Measurements from ENCODE around the gene MINDY4. TPM values are rescaled to one million over a fixed set of nuclear protein-coding genes. Genes with fewer than 3 reads are reported as not detected.
"Not testable (repeated sequence)": the region's sequence is repeated elsewhere in the genome, so short reads cannot be mapped to it uniquely, and the experiment has no call there.

The MINDY4 gene
- total and polyA plus RNA-seq, 10 of the 15 experiments (the other 5 are each of a cell fraction or from before 2014, with no cell fraction given): 0.10 to 0.90 (median 0.40) TPM

DNA sequence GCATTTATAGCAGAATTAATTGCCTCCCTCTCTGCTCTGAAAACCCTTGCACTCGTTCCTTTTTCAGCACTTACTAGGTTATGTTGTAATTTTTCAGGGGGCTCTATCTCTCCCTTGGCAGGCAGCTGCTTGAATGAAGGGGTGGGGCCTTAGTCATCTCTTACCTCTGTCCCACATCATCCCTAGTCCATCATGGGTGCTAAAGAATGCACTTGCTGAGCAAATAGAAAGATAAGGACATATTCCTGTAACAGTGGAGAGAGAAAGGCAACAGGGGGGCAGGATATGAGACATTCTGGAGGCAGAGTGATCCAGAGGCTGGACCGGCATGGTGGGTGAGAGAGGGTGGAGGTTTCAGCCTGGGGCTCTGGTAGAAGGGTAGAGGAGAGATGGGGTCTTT lies 60.0 kb downstream of the MINDY4 start:
- ATAC-seq: no peak
- Histone ChIP-seq H3K27me3 (replicated peaks in 1 of 2; ENCODE audit: control insufficient read depth in 2 of 2, insufficient read depth in 2 of 2, low read length in 1 of 2) (no peaks in the 10 kb centered on the region), H3K27ac (ENCODE audit: control insufficient read depth, insufficient read depth) (no peak overlapping the region), H3K4me2 (ENCODE audit: control insufficient read depth, insufficient read depth) (no peak overlapping the region), H3K36me3 (ENCODE audit: control insufficient read depth in 2 of 2, insufficient read depth in 2 of 2, low read length in 1 of 2) (no peaks in the 10 kb centered on the region), H3K79me2 (ENCODE audit: control insufficient read depth, insufficient read depth, low read length) (no peaks in the 10 kb centered on the region), H3K4me1 (ENCODE audit: control insufficient read depth, insufficient read depth, low read length) (no peaks in the 10 kb centered on the region), H3K9ac (ENCODE audit: control insufficient read depth, insufficient read depth, low read length) (no peak overlapping the region), H4K20me1 (ENCODE audit: control insufficient read depth, insufficient read depth) (no peaks in the 10 kb centered on the region), H3K9me3 (replicated peaks; ENCODE audit: control insufficient read depth, insufficient read depth, low read length) (peaks cover 5% of the 10 kb centered on the region; the same call in 1 of the 3 replicates), H2AFZ (ENCODE audit: control insufficient read depth, low read depth, low read length) (no peak overlapping the region), H3K4me3 (no peak overlapping the region)
- in situ Hi-C loops (cut with MboI) (no loop called here), intact Hi-C loops (cut with micrococcal nuclease; ENCODE audit: unreplicated experiment) (no loop called here)
- ChIA-PET RAD21 (ENCODE audit: unreplicated experiment) (no interaction called here), CTCF (no interaction called here), SMC1A (ENCODE audit: uncharacterized antibody, unreplicated experiment) (no interaction called here), POLR2A (no interaction called here)
- TF ChIP-seq, protein P1, sequence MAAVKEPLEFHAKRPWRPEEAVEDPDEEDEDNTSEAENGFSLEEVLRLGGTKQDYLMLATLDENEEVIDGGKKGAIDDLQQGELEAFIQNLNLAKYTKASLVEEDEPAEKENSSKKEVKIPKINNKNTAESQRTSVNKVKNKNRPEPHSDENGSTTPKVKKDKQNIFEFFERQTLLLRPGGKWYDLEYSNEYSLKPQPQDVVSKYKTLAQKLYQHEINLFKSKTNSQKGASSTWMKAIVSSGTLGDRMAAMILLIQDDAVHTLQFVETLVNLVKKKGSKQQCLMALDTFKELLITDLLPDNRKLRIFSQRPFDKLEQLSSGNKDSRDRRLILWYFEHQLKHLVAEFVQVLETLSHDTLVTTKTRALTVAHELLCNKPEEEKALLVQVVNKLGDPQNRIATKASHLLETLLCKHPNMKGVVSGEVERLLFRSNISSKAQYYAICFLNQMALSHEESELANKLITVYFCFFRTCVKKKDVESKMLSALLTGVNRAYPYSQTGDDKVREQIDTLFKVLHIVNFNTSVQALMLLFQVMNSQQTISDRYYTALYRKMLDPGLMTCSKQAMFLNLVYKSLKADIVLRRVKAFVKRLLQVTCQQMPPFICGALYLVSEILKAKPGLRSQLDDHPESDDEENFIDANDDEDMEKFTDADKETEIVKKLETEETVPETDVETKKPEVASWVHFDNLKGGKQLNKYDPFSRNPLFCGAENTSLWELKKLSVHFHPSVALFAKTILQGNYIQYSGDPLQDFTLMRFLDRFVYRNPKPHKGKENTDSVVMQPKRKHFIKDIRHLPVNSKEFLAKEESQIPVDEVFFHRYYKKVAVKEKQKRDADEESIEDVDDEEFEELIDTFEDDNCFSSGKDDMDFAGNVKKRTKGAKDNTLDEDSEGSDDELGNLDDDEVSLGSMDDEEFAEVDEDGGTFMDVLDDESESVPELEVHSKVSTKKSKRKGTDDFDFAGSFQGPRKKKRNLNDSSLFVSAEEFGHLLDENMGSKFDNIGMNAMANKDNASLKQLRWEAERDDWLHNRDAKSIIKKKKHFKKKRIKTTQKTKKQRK (IDR thresholded peaks at IDR 0.05; ENCODE audit: low read depth, low read length): no peak
- WGBS (ENCODE audit: insufficient coverage, insufficient replicate concordance, low lambda C conversion rate, missing lambda C conversion rate): 47% methylated on average over 2 of the region's 2 CpGs
- no peak for FAIRE-seq
- BruUV-seq (replicated peaks): no TSS peak
- no peak for DNase-seq (ENCODE audit: low read depth, low spot score)

DNA sequence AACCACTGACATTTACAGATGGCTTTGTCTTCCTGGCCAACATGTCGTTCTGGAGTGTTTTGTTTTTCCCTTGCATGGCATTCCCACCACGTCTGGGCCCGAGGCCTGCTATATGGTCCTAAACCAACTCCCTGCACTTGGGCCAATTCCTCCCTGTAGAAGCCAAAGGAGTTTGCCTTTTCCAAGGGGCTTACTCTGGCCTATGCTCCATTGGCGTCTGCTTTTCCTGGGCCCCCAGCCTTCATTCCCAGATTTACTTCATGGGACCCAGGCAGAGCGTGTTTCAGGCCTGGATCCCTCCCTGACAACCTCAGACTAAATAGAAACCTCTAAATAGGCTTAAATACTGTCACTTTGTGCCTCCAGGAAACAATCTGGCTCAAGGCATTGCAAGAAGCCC lies 60.7 kb downstream of the MINDY4 start:
- SMC1A ChIA-PET (ENCODE audit: uncharacterized antibody, unreplicated experiment): no interaction called here
- TF ChIP-seq SREBF2 (IDR thresholded peaks at IDR 0.05; ENCODE audit: low read length): no peak
- no peak for TF ChIP-seq DPF2 (IDR thresholded peaks at IDR 0.05)
- Histone ChIP-seq H3K9ac (ENCODE audit: control insufficient read depth, insufficient read depth, low read length) (no peak overlapping the region), H2AFZ (ENCODE audit: control insufficient read depth, low read depth, low read length) (no peak overlapping the region), H3K4me2 (ENCODE audit: control insufficient read depth, insufficient read depth) (no peak overlapping the region), H3K27me3 (replicated peaks in 1 of 2; ENCODE audit: control insufficient read depth in 2 of 2, insufficient read depth in 2 of 2, low read length in 1 of 2) (no peaks in the 10 kb centered on the region), H3K4me3 (no peak overlapping the region), H3K4me1 (ENCODE audit: control insufficient read depth, insufficient read depth, low read length) (no peaks in the 10 kb centered on the region), H4K20me1 (ENCODE audit: control insufficient read depth, insufficient read depth) (no peaks in the 10 kb centered on the region), H3K79me2 (ENCODE audit: control insufficient read depth, insufficient read depth, low read length) (no peaks in the 10 kb centered on the region), H3K36me3 (ENCODE audit: control insufficient read depth in 2 of 2, insufficient read depth in 2 of 2, low read length in 1 of 2) (no peaks in the 10 kb centered on the region), H3K27ac (ENCODE audit: control insufficient read depth, insufficient read depth) (no peak overlapping the region), H3K9me3 (replicated peaks; ENCODE audit: control insufficient read depth, insufficient read depth, low read length) (peaks cover 5% of the 10 kb centered on the region; the same call in 1 of the 3 replicates)
- no peak for ATAC-seq
- RAD21 ChIA-PET (ENCODE audit: unreplicated experiment): no interaction called here
- in situ Hi-C loops (cut with MboI) (no loop called here), intact Hi-C loops (cut with micrococcal nuclease; ENCODE audit: unreplicated experiment) (no loop called here)
- DNase-seq (ENCODE audit: low read depth, low spot score): no peak
- CTCF ChIA-PET: no interaction called here
- WGBS (ENCODE audit: insufficient coverage, insufficient replicate concordance, low lambda C conversion rate, missing lambda C conversion rate): 19% methylated on average over 5 of the region's 5 CpGs
- POLR2A ChIA-PET: no interaction called here
- no TSS peak for BruUV-seq (replicated peaks)
- no peak for FAIRE-seq

DNA sequence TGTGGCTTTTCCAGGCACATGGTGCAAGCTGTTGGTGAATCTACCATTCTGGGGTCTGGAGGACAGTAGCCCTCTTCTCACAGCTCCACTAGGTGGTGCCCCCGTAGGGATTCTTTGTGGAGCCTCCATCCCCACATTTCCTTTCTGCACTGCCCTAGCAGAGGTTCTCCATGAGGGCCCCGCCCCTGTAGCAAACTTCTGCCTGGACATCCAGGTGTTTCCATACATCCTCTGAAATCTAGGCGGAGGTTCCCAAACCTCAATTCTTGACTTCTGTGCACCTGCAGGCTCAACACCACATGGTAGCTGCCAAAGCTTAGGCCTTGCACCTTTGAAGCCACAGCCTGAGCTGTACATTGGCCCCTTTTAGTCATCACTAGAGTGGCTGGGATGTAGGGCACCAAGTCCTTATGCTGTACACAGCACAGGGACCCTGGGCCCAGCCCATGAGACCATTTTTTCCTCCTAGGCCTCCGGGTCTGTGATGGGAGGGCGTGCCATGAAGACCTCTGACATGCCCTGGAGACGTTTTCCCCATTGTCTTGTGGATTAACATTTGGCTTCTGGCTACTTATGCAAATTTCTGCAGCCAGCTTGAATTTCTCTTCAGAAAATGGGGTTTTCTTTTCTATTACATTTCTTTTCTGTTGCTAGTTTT lies 62.9 kb downstream of the MINDY4 start:
- H3K9ac ChIP-seq (ENCODE audit: control insufficient read depth, insufficient read depth, low read length); DNase-seq (ENCODE audit: low read depth, low spot score); intact Hi-C loops (cut with micrococcal nuclease; ENCODE audit: unreplicated experiment); H3K79me2 ChIP-seq (ENCODE audit: control insufficient read depth, insufficient read depth, low read length); CTCF ChIA-PET; H3K27ac ChIP-seq (ENCODE audit: control insufficient read depth, insufficient read depth); H3K4me2 ChIP-seq (ENCODE audit: control insufficient read depth, insufficient read depth); BruUV-seq (replicated peaks); in situ Hi-C loops (cut with MboI); H4K20me1 ChIP-seq (ENCODE audit: control insufficient read depth, insufficient read depth); H2AFZ ChIP-seq (ENCODE audit: control insufficient read depth, low read depth, low read length); H3K4me3 ChIP-seq; H3K4me1 ChIP-seq (ENCODE audit: control insufficient read depth, insufficient read depth, low read length); RAD21 ChIA-PET (ENCODE audit: unreplicated experiment); POLR2A ChIA-PET; H3K9me3 ChIP-seq (replicated peaks; ENCODE audit: control insufficient read depth, insufficient read depth, low read length); H3K27me3 ChIP-seq (replicated peaks in 1 of 2; ENCODE audit: control insufficient read depth in 2 of 2, insufficient read depth in 2 of 2, low read length in 1 of 2); ATAC-seq; FAIRE-seq; H3K36me3 ChIP-seq (ENCODE audit: control insufficient read depth in 2 of 2, insufficient read depth in 2 of 2, low read length in 1 of 2); SMC1A ChIA-PET (ENCODE audit: uncharacterized antibody, unreplicated experiment): not testable (repeated sequence)
- WGBS (ENCODE audit: insufficient coverage, insufficient replicate concordance, low lambda C conversion rate, missing lambda C conversion rate): 59% methylated on average over 6 of the region's 6 CpGs
